OCI-LY1 (cell line): ENCODE results near the gene NCAM1.

Experiments used
- H2AFZ ChIP-seq: fragments of 200-600 bp; sonication (generic), shearing (Covaris generic); 2 replicates; pipeline ENCODE4 v1.6.0; 2014; ENCODE audit warnings: antibody characterized with exemption, mild to moderate bottlenecking, low read length
- H3F3A ChIP-seq: fragments of 200-600 bp; sonication (generic), shearing (Covaris generic); 2 replicates; pipeline ENCODE4 v1.6.0; 2014; ENCODE audit warnings: mild to moderate bottlenecking, antibody characterized with exemption, low read length, moderate library complexity; ENCODE audit not compliant: insufficient read depth
- H3K27ac ChIP-seq: fragments of 200-600 bp; sonication (generic); 2 replicates; pipeline ENCODE4 v1.5.1; 2014; ENCODE audit warnings: low read length, mixed run types, mild to moderate bottlenecking, low read depth; ENCODE audit not compliant: poor library complexity, severe bottlenecking
- H3K27me3 ChIP-seq: fragments of 200-600 bp; sonication (generic); 2 replicates; pipeline ENCODE4 v1.6.0; 2014; ENCODE audit warnings: antibody characterized with exemption, mild to moderate bottlenecking, low read length, moderate library complexity; ENCODE audit not compliant: insufficient read depth
- H3K36me3 ChIP-seq: fragments of 200-600 bp; sonication (generic); 2 replicates; pipeline ENCODE4 v1.6.1; 2014; ENCODE audit warnings: mild to moderate bottlenecking, antibody characterized with exemption, low read length, moderate library complexity, mixed read lengths; ENCODE audit not compliant: insufficient read depth
- H3K4me1 ChIP-seq: fragments of 200-600 bp; sonication (generic); 2 replicates; pipeline ENCODE4 v1.5.1; 2014; ENCODE audit warnings: mild to moderate bottlenecking, low read length, moderate library complexity; ENCODE audit not compliant: insufficient read depth, severe bottlenecking
- H3K4me2 ChIP-seq: fragments of 200-600 bp; sonication (generic), shearing (Covaris generic); 2 replicates; pipeline ENCODE4 v1.6.1; 2014; ENCODE audit warnings: low read length
- H3K4me3 ChIP-seq: fragments of 200-600 bp; sonication (generic); 2 replicates; pipeline ENCODE4 v1.5.1; 2014; ENCODE audit warnings: low read length, low read depth, mild to moderate bottlenecking, mixed read lengths; ENCODE audit not compliant: poor library complexity, severe bottlenecking
- H3K79me2 ChIP-seq: fragments of 200-600 bp; shearing (Covaris generic); 2 replicates; pipeline ENCODE4 v1.6.1; 2016; ENCODE audit warnings: mixed run types, low read length, mixed read lengths; ENCODE audit not compliant: insufficient read depth
- H3K9ac ChIP-seq: fragments of 200-600 bp; sonication (generic), shearing (Covaris generic); 2 replicates; pipeline ENCODE4 v1.6.1; 2014; ENCODE audit warnings: mild to moderate bottlenecking, low read length, mixed read lengths
- H3K9me2 ChIP-seq: fragments of 200-600 bp; sonication (generic), shearing (Covaris generic); 2 replicates; pipeline ENCODE4 v1.6.1; 2014; ENCODE audit warnings: low read depth, mild to moderate bottlenecking, low read length, mixed read lengths
- H3K9me3 ChIP-seq: fragments of 200-600 bp; shearing (Covaris generic); 2 replicates; pipeline ENCODE4 v1.6.1; 2014; ENCODE audit warnings: low read length, mixed read lengths
- H4K20me1 ChIP-seq: fragments of 200-600 bp; sonication (generic), shearing (Covaris generic); 2 replicates; pipeline ENCODE4 v1.6.0; 2016; ENCODE audit warnings: mild to moderate bottlenecking, low read length; ENCODE audit not compliant: insufficient read depth
- CTCF ChIP-seq: fragments of 200-600 bp; sonication (generic), shearing (Covaris generic); IDR thresholded peaks from 2 replicates; pipeline ENCODE4 v1.5.1; 2017; ENCODE audit warnings: mild to moderate bottlenecking, antibody characterized with exemption, low read length, moderate library complexity, mixed read lengths
- EZH2 ChIP-seq: fragments of 200-600 bp; sonication (generic), shearing (Covaris generic); IDR thresholded peaks from 2 replicates; pipeline ENCODE4 v1.8.0; 2017; ENCODE audit warnings: borderline replicate concordance, mixed run types, mild to moderate bottlenecking, antibody characterized with exemption, low read length, moderate library complexity, mixed read lengths

The NCAM1 gene

GRCh38 chr11:113315811-113316210, 354.6 kb downstream of the NCAM1 start:
- peak overlapping the region; percentile 95; the same call in 1 of the 2 replicates for H3K4me2 ChIP-seq
- H3K79me2 ChIP-seq = no peaks in the 10 kb centered on the region
- H3K4me3 ChIP-seq = peak overlapping the region; percentile 72
- no peak overlapping the region for H3K27ac ChIP-seq
- no peak overlapping the region for H2AFZ ChIP-seq
- no peaks in the 10 kb centered on the region for H3F3A ChIP-seq
- H3K36me3 ChIP-seq = no peaks in the 10 kb centered on the region
- no peaks in the 10 kb centered on the region for H3K27me3 ChIP-seq
- no peaks in the 10 kb centered on the region for H4K20me1 ChIP-seq
- no peaks in the 10 kb centered on the region for H3K9me2 ChIP-seq
- H3K4me1 ChIP-seq = peaks cover 16% of the 10 kb centered on the region
- no peak overlapping the region; the same call in 1 of the 2 replicates for H3K9ac ChIP-seq
- TF ChIP-seq CTCF (no peak), EZH2 (no peak)
- H3K9me3 ChIP-seq = no peaks in the 10 kb centered on the region

GRCh38 chr11:113316256-113316655, 355.0 kb downstream of the NCAM1 start:
- no peak overlapping the region for H3K27ac ChIP-seq
- no peaks in the 10 kb centered on the region for H4K20me1 ChIP-seq
- no peaks in the 10 kb centered on the region for H3K36me3 ChIP-seq
- no peak overlapping the region for H3K4me3 ChIP-seq
- no peak overlapping the region for H3K9ac ChIP-seq
- no peak overlapping the region for H3K4me2 ChIP-seq
- H3K27me3 ChIP-seq = no peaks in the 10 kb centered on the region
- no peaks in the 10 kb centered on the region for H3K79me2 ChIP-seq
- H3K9me3 ChIP-seq = no peaks in the 10 kb centered on the region
- H3K4me1 ChIP-seq = peaks cover 16% of the 10 kb centered on the region
- no peaks in the 10 kb centered on the region for H3F3A ChIP-seq
- H2AFZ ChIP-seq = no peak overlapping the region
- TF ChIP-seq EZH2 = no peak
- no peaks in the 10 kb centered on the region for H3K9me2 ChIP-seq

- Histone ChIP-seq H3K27me3 (no peaks in the 10 kb centered on the region), H3F3A (no peaks in the 10 kb centered on the region), H3K79me2 (no peaks in the 10 kb centered on the region), H3K4me2 (no peak overlapping the region), H3K4me3 (no peak overlapping the region), H2AFZ (no peak overlapping the region), H3K9ac (no peak overlapping the region), H3K9me2 (no peaks in the 10 kb centered on the region), H3K9me3 (no peaks in the 10 kb centered on the region), H3K4me1 (peaks cover 16% of the 10 kb centered on the region), H3K27ac (no peak overlapping the region), H3K36me3 (no peaks in the 10 kb centered on the region), H4K20me1 (no peaks in the 10 kb centered on the region)
- no peak for TF ChIP-seq EZH2
- no peak for TF ChIP-seq CTCF
Measured at GRCh38 chr11:113317339-113317738, 356.1 kb downstream of the NCAM1 start.

DNA sequence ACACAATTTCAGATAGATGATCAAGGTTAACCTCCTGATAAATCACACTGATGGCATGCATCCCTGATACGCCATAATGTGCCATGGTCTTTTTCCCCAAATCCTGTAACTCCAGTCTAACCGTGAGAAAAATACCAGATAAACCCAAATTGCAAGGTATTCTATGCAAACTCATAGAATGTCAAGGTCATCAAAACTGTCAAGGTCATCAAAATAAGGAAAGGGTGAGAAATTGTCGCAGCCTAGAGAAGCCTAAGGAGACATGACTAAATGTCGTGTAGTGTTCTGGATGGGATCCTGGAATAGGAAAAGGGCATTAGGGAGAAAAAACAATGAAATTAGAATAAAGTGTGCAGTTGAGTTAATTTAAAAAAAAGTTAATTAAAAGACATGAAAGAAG, 357.9 kb downstream of the NCAM1 start:
- no peaks in the 10 kb centered on the region for H3K27me3 ChIP-seq
- no peak overlapping the region for H3K9ac ChIP-seq
- H3K79me2 ChIP-seq = no peaks in the 10 kb centered on the region
- no peaks in the 10 kb centered on the region for H3K36me3 ChIP-seq
- no peak overlapping the region for H3K27ac ChIP-seq
- no peak overlapping the region for H2AFZ ChIP-seq
- no peaks in the 10 kb centered on the region for H4K20me1 ChIP-seq
- no peak overlapping the region for H3K4me2 ChIP-seq
- H3K9me2 ChIP-seq = no peaks in the 10 kb centered on the region
- H3K9me3 ChIP-seq = no peaks in the 10 kb centered on the region
- no peak for TF ChIP-seq CTCF
- no peak for TF ChIP-seq EZH2
- H3K4me1 ChIP-seq = peaks cover 9% of the 10 kb centered on the region
- H3F3A ChIP-seq = no peaks in the 10 kb centered on the region
- H3K4me3 ChIP-seq = no peak overlapping the region
